Gastrocnemius medialis (tissue), 4 donors: ENCODE measurements around the gene TXNRD1.

Experiments
- POLR2A ChIP-seq, 2 donors: fragments of 450-650 bp; IDR thresholded peaks; one replicate each; pipeline ENCODE4 v1.6.1; 2017; ENCODE audit warnings: antibody characterized with exemption in 2 of 2, mild to moderate bottlenecking in 2 of 2, moderate library complexity in 2 of 2
- TF ChIP-seq, protein P1 (sequence below), 5 experiments: fragments of 450-650 bp in 3 of 5; fragments of 200-600 bp in 2 of 5; sonication (generic) in 2 of 5; IDR thresholded peaks in 4 of 5; conservative IDR thresholded peaks in 1 of 5; 1 replicate in 4 of 5; 2 replicates in 1 of 5; pipeline ENCODE4 v1.5.1; 2016 to 2019; ENCODE audit warnings: antibody characterized with exemption in 5 of 5, mild to moderate bottlenecking in 3 of 5, moderate library complexity in 3 of 5

DNA sequence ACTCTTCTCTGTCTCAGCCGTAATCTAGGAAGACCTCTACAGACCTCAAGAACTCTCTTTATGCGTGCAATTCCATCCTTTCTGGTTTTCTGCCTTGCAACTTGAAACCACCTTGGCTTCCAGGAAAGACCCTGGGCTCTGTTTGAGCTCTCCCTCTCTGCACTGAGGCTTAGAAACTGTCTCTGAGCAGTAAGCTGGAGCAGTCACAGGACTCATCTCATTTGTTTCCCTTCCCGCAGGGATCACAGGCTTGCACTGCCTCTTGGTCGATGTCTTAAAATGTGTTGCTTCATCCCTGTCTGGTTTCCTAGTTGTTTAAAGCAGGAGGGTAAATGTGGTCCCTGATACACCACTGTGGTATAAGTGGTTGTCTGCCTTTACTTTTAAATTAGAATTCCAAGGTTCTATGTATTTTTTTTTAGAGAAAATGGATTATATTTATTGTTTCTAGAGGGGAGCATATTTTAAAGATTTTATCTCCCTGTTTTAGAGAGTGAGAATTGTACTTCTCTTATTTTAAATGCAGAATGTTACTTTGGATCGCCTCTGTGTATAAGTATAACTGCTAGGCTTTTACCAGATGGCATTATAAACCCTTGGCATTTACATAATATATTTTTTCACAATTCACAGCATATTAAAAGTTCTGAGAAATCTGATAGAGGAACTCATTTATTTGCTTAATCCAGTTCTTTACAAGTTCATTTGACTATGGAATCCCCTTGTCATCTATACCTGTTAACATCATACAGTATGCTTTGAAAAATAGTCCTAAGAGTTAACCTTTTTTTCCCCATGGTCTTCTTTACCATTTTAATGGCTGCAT lies 114.3 kb downstream of the TXNRD1 start:
- TF ChIP-seq, protein P1, sequence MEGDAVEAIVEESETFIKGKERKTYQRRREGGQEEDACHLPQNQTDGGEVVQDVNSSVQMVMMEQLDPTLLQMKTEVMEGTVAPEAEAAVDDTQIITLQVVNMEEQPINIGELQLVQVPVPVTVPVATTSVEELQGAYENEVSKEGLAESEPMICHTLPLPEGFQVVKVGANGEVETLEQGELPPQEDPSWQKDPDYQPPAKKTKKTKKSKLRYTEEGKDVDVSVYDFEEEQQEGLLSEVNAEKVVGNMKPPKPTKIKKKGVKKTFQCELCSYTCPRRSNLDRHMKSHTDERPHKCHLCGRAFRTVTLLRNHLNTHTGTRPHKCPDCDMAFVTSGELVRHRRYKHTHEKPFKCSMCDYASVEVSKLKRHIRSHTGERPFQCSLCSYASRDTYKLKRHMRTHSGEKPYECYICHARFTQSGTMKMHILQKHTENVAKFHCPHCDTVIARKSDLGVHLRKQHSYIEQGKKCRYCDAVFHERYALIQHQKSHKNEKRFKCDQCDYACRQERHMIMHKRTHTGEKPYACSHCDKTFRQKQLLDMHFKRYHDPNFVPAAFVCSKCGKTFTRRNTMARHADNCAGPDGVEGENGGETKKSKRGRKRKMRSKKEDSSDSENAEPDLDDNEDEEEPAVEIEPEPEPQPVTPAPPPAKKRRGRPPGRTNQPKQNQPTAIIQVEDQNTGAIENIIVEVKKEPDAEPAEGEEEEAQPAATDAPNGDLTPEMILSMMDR (IDR thresholded peaks at IDR 0.05 in 4 of 5, conservative IDR thresholded peaks at IDR 0.05 in 1 of 5), result no peak
- no peak for TF ChIP-seq POLR2A (IDR thresholded peaks at IDR 0.05)
